ENCODE data around the gene VWC2L. TPM values are rescaled to one million over a fixed set of nuclear protein-coding genes. Genes with fewer than 3 reads are reported as not detected.

VWC2L gene
- total and polyA plus RNA-seq, 2 experiments from 2014 or later: not detected

- no peaks in the 10 kb centered on the region for H3F3A ChIP-seq (replicated peaks; ENCODE audit: low read depth)
- ATAC-seq (no peak), DNase-seq (ENCODE audit: low spot score) (no peak)
- H3K27me3 Mint-ChIP-seq (ENCODE audit: insufficient read depth, low read depth, poor library complexity): peaks cover 4% of the 10 kb centered on the region
- H3K36me3 Mint-ChIP-seq (ENCODE audit: low read depth): no peaks in the 10 kb centered on the region
- H3K4me3 ChIP-seq: no peak overlapping the region
- H3K4me1 Mint-ChIP-seq: no peaks in the 10 kb centered on the region
- H3K36me3 ChIP-seq (ENCODE audit: insufficient read depth): no peaks in the 10 kb centered on the region
- H3K9me2 ChIP-seq (ENCODE audit: insufficient read depth): no peaks in the 10 kb centered on the region
- no peaks in the 10 kb centered on the region for H3K79me2 ChIP-seq (replicated peaks; ENCODE audit: insufficient read depth)
- H3K4me1 ChIP-seq (ENCODE audit: insufficient read depth): no peaks in the 10 kb centered on the region
- no peaks in the 10 kb centered on the region for H3K9me3 Mint-ChIP-seq
- no peak overlapping the region for H3K27ac ChIP-seq (ENCODE audit: low read depth)
- H3K27me3 ChIP-seq (ENCODE audit: insufficient read depth): no peaks in the 10 kb centered on the region
- TF ChIP-seq POLR2AphosphoS5 (IDR thresholded peaks at IDR 0.05; ENCODE audit: low read depth) (no peak), NANOG (IDR thresholded peaks at IDR 0.05; ENCODE audit: borderline replicate concordance) (no peak), REST (IDR thresholded peaks at IDR 0.05; ENCODE audit: unreplicated experiment) (no peak), ZNF114 (CRISPR knock-in tag; IDR thresholded peaks at IDR 0.05) (no peak), EZH2 (IDR thresholded peaks at IDR 0.05; ENCODE audit: low read depth, unreplicated experiment) (no peak), ZNF462 (CRISPR knock-in tag; IDR thresholded peaks at IDR 0.05) (no peak), CREB1 (CRISPR knock-in tag; IDR thresholded peaks at IDR 0.05; ENCODE audit: low read depth) (no peak), STAT1 (IDR thresholded peaks at IDR 0.05; ENCODE audit: unreplicated experiment) (no peak), EZH2phosphoT487 (IDR thresholded peaks at IDR 0.05; ENCODE audit: unreplicated experiment) (no peak), ZNF331 (CRISPR knock-in tag; IDR thresholded peaks at IDR 0.05; ENCODE audit: low read depth) (no peak), ETS1 (IDR thresholded peaks at IDR 0.05) (no peak)
- no peak overlapping the region for H2AFZ ChIP-seq
- H3K4me2 ChIP-seq: no peak overlapping the region
- no peak overlapping the region for H3K4me3 Mint-ChIP-seq
- no peak overlapping the region for H3K27ac Mint-ChIP-seq
- H4K20me1 ChIP-seq (replicated peaks; ENCODE audit: insufficient read depth): no peaks in the 10 kb centered on the region
Observed at GRCh38 chr2:214514704-214515103, 103.8 kb downstream of the VWC2L start.

Measured in GM23338 (cell line).